SU-DHL-6 (cell line): ENCODE data around the gene FRMD1.

Experiments used
- H2AFZ ChIP-seq: fragments of 200-600 bp; sonication (generic); 2 replicates; pipeline ENCODE4 v1.6.1; 2014; ENCODE audit warnings: low read depth, mild to moderate bottlenecking, moderate library complexity, mixed read lengths, antibody characterized with exemption, low read length; ENCODE audit not compliant: severe bottlenecking
- H3F3A ChIP-seq: fragments of 200-600 bp; shearing (Covaris generic); 2 replicates; pipeline ENCODE4 v1.6.0; 2016; ENCODE audit warnings: antibody characterized with exemption, mild to moderate bottlenecking; ENCODE audit not compliant: insufficient read depth
- H3K27ac ChIP-seq: fragments of 200-600 bp; sonication (generic); 2 replicates; pipeline ENCODE4 v1.5.1; 2016; ENCODE audit warnings: low read depth, mild to moderate bottlenecking, low read length, moderate library complexity, mixed read lengths
- H3K27me3 ChIP-seq: fragments of 200-600 bp; sonication (generic), shearing (Covaris generic); 2 replicates; pipeline ENCODE4 v1.6.0; 2014; ENCODE audit warnings: mild to moderate bottlenecking, low read length
- H3K36me3 ChIP-seq: fragments of 200-600 bp; sonication (generic); 2 replicates; pipeline ENCODE4 v1.6.1; 2014; ENCODE audit warnings: mild to moderate bottlenecking, low read length, mixed read lengths
- H3K4me2 ChIP-seq: fragments of 300-600, 200-600 bp; shearing (Covaris generic), sonication (generic); 2 replicates; pipeline ENCODE4 v1.6.0; 2014; ENCODE audit warnings: low read length, low read depth, mild to moderate bottlenecking; ENCODE audit not compliant: poor library complexity, severe bottlenecking
- H3K4me3 ChIP-seq: fragments of 200-600 bp; sonication (generic); 2 replicates; pipeline ENCODE4 v1.5.1; 2014; ENCODE audit warnings: antibody characterized with exemption, low read length, mild to moderate bottlenecking, mixed read lengths; ENCODE audit not compliant: insufficient read depth, poor library complexity, severe bottlenecking
- H3K79me2 ChIP-seq: fragments of 200-600 bp; sonication (generic); 2 replicates; pipeline ENCODE4 v1.6.1; 2014; ENCODE audit warnings: mild to moderate bottlenecking, low read length, moderate library complexity; ENCODE audit not compliant: insufficient read depth
- H3K9ac ChIP-seq: fragments of 200-600 bp; sonication (generic); 2 replicates; pipeline ENCODE4 v1.7.0; 2014; ENCODE audit warnings: mild to moderate bottlenecking, low read length
- H3K9me2 ChIP-seq: fragments of 200-600 bp; sonication (generic); replicated peaks from 2 replicates; pipeline ENCODE4 v1.6.1; 2014; ENCODE audit warnings: low read length; ENCODE audit not compliant: insufficient read depth
- H3K9me3 ChIP-seq: fragments of 200-600 bp; sonication (generic); 2 replicates; pipeline ENCODE4 v1.6.1; 2014; ENCODE audit warnings: low read length, mixed read lengths; ENCODE audit not compliant: insufficient read depth
- H4K20me1 ChIP-seq: fragments of 200-600 bp; sonication (generic); 2 replicates; pipeline ENCODE4 v1.6.1; 2014; ENCODE audit warnings: low read depth, mild to moderate bottlenecking, antibody characterized with exemption, low read length, moderate library complexity, mixed read lengths
- EZH2phosphoT487 ChIP-seq: fragments of 200-600 bp; sonication (generic), shearing (Covaris generic); conservative IDR thresholded peaks from 2 replicates; pipeline ENCODE4 v1.6.1; 2018; ENCODE audit warnings: mild to moderate bottlenecking, antibody characterized with exemption, low read length, moderate library complexity, mixed read lengths
- TF ChIP-seq, protein P1 (sequence below): fragments of 200-600 bp; sonication (generic); IDR thresholded peaks from one replicate; pipeline ENCODE4 v1.5.1; 2017; ENCODE audit warnings: antibody characterized with exemption, mild to moderate bottlenecking, low read length, moderate library complexity; ENCODE audit not compliant: insufficient read depth, poor library complexity, severe bottlenecking

Gene FRMD1

DNA sequence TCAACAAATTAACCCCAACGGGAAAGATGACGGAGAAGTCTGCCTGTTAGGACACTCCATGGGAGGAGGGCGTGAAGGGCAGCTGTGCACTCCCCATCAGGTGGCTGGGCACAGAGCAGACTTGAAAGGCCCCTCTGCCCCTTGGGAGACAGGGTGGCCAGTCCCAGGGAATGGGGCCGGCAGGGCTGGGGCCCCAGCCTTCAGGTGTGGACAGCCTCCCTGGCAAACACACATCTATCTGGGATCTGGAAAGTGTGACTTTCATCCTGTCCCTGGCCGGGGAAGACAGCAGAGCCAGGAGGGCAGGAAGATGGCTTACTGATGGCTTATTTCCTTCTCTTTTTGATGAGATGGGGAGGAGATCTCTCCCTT is 4.5 kb upstream of the FRMD1 start:
- Histone ChIP-seq H3K4me2 (no peak overlapping the region), H3K79me2 (no peaks in the 10 kb centered on the region), H3K9me3 (no peaks in the 10 kb centered on the region), H3K9me2 (no peaks in the 10 kb centered on the region), H3F3A (no peaks in the 10 kb centered on the region), H3K9ac (no peak overlapping the region), H3K36me3 (no peaks in the 10 kb centered on the region), H3K27me3 (no peaks in the 10 kb centered on the region), H2AFZ (no peak overlapping the region), H3K4me3 (no peak overlapping the region), H3K27ac (no peak overlapping the region), H4K20me1 (no peaks in the 10 kb centered on the region)
- TF ChIP-seq, protein P1, sequence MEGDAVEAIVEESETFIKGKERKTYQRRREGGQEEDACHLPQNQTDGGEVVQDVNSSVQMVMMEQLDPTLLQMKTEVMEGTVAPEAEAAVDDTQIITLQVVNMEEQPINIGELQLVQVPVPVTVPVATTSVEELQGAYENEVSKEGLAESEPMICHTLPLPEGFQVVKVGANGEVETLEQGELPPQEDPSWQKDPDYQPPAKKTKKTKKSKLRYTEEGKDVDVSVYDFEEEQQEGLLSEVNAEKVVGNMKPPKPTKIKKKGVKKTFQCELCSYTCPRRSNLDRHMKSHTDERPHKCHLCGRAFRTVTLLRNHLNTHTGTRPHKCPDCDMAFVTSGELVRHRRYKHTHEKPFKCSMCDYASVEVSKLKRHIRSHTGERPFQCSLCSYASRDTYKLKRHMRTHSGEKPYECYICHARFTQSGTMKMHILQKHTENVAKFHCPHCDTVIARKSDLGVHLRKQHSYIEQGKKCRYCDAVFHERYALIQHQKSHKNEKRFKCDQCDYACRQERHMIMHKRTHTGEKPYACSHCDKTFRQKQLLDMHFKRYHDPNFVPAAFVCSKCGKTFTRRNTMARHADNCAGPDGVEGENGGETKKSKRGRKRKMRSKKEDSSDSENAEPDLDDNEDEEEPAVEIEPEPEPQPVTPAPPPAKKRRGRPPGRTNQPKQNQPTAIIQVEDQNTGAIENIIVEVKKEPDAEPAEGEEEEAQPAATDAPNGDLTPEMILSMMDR = no peak
- TF ChIP-seq EZH2phosphoT487 = no peak

DNA sequence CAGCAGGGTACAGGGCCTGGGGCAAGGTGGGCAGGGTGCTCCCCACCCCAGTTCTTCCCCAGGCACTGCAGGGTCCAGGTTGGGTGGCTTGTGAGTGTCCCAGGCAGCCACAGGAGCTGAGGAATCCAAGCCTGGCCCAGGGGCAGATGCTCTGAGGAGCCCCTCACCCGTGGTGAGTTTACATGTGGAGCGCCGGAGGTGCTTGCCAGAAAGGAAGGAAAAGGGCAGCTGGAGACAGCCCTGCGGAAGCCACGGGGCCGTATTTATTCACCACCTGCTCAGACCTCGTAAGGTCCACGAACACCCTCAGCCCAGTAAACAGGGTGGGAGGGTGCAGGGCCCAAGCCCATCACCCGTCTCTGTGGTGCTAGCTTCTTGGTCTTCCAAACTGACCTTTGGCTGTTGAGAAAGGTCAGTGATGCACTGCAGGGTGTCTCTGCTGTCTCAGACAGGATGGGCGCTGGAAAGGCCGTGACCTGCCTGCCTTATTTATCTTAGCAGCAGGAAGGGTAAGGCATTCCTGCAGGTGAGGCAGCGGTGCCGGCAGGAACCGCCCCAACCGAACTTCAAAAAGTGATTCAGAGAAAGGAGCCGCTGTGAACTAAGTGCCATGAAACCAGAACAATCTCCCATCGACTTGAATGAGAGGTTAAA is 4.0 kb upstream of the FRMD1 start:
- H3K27ac ChIP-seq = no peak overlapping the region
- H3K9me3 ChIP-seq = no peaks in the 10 kb centered on the region
- no peaks in the 10 kb centered on the region for H3F3A ChIP-seq
- TF ChIP-seq EZH2phosphoT487 = no peak
- TF ChIP-seq, protein P1 = no peak
- no peaks in the 10 kb centered on the region for H4K20me1 ChIP-seq
- H3K4me2 ChIP-seq = no peak overlapping the region
- no peak overlapping the region for H3K4me3 ChIP-seq
- no peaks in the 10 kb centered on the region for H3K27me3 ChIP-seq
- H2AFZ ChIP-seq = no peak overlapping the region
- H3K36me3 ChIP-seq = no peaks in the 10 kb centered on the region
- H3K9ac ChIP-seq = no peak overlapping the region
- no peaks in the 10 kb centered on the region for H3K79me2 ChIP-seq
- no peaks in the 10 kb centered on the region for H3K9me2 ChIP-seq

DNA sequence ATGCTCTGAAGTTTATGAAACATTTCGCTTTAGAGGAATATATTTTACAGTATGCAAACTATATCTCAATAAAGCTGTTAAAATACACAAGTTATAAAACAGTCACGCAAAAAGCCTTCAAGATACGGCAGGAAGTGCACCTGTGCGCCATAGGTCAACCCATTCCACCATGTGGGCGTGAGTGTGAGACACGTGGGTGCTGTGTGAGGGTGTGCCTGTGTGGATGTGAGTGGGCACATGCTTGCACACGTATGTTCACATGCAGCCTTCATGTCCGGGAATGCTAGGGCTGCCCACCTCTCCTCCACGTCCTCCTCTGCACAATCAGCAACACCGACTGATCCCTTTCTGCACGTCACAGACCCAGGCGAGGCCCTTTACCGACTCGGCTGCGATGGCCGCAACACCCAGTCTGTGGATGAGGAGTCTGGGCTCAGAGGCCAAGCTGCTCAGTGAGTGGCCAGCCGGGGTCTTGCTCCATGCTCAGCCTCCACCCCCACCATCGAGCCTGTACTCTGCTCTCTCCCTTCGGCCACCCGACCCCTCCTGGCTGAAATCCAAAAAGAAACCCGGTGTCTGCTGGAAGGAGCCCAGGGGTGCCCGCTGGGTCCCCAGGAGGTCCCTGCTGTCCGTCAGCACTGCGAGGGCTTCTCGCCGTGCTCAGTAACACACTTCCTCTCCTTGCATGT is 3.0 kb upstream of the FRMD1 start:
- no peaks in the 10 kb centered on the region for H4K20me1 ChIP-seq
- H3K27me3 ChIP-seq = no peaks in the 10 kb centered on the region
- H3K36me3 ChIP-seq = no peaks in the 10 kb centered on the region
- H3K4me2 ChIP-seq = no peak overlapping the region
- no peaks in the 10 kb centered on the region for H3K79me2 ChIP-seq
- no peak overlapping the region for H3K9ac ChIP-seq
- H3K9me3 ChIP-seq = no peaks in the 10 kb centered on the region
- no peak overlapping the region for H3K27ac ChIP-seq
- H3F3A ChIP-seq = no peaks in the 10 kb centered on the region
- no peak overlapping the region for H2AFZ ChIP-seq
- TF ChIP-seq EZH2phosphoT487 = no peak
- TF ChIP-seq, protein P1 = no peak
- no peaks in the 10 kb centered on the region for H3K9me2 ChIP-seq
- no peak overlapping the region for H3K4me3 ChIP-seq
